ENCODE measurements around the gene LSP1.

LSP1 gene

DNA sequence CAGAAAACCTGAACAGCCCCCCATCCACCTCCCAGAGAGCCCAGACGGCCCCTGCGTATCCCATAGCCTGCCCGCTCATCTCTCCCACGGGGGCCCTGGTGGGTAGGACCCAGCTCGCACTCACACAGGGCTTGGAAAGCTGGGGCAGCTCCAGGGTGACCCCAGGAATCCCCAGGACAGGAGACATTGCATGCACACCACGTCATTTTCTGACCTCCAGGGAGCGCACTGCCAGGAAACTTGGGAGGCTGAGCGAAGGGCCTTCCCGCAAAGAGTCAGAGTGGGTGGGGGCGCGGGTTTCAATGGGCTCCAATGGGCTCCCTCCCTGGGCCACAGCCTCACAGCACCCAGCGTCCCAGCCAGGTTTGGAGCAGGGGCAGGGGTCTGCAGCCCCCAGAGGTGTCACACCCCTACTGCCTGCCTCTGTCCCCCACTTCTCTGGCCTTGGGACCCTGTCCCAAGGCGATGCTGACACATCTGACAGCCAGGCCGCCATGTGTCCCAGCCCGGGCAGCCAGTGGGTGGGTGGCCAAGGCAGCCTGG, 26.3 kb upstream of the LSP1 start:
- no peaks in the 10 kb centered on the region for H3K36me3 ChIP-seq (ENCODE audit: control insufficient read depth, insufficient read depth, low read length)
- no peak overlapping the region for H2AK5ac ChIP-seq (ENCODE audit: low read length)
- no peaks in the 10 kb centered on the region for H3K27me3 ChIP-seq (ENCODE audit: insufficient read depth, low read length, poor library complexity)
- H3K23ac ChIP-seq (ENCODE audit: low read length) = no peak overlapping the region
- H2BK15ac ChIP-seq (replicated peaks; ENCODE audit: low read depth) = no peak overlapping the region
- WGBS (ENCODE audit: extremely low coverage, insufficient coverage, low lambda C conversion rate) = no CpG with 5 or more reads among the region's 15 CpGs
- H3K4me2 ChIP-seq (ENCODE audit: low read length) = no peak overlapping the region
- H2BK120ac ChIP-seq (ENCODE audit: low read depth, low read length) = no peak overlapping the region
- no peak overlapping the region for H3K56ac ChIP-seq (ENCODE audit: low read length)
- no peaks in the 10 kb centered on the region for H3K79me2 ChIP-seq (ENCODE audit: control insufficient read depth, insufficient read depth, low read length)
- H3K4me3 ChIP-seq (ENCODE audit: low read length) = no peak overlapping the region
- no peak overlapping the region for H4K5ac ChIP-seq (ENCODE audit: low read length)
- no peak overlapping the region for H4K8ac ChIP-seq (ENCODE audit: low read depth, low read length)
- no peaks in the 10 kb centered on the region for H3K79me1 ChIP-seq (ENCODE audit: low read length)
- H3K4me1 ChIP-seq (ENCODE audit: control insufficient read depth, low read depth, low read length) = no peaks in the 10 kb centered on the region
- peak; percentile 35 for DNase-seq
- H3K27ac ChIP-seq (ENCODE audit: low read depth, low read length) = no peak overlapping the region
- no peak overlapping the region for H3K9ac ChIP-seq (ENCODE audit: low read length)
- H2BK5ac ChIP-seq (ENCODE audit: low read length) = no peak overlapping the region
- no peak overlapping the region for H3K4ac ChIP-seq (ENCODE audit: low read depth, low read length)
- H3K18ac ChIP-seq (ENCODE audit: low read length) = no peak overlapping the region

GRCh38 chr11:1827095-1827813, 25.6 kb upstream of the LSP1 start:
- Histone ChIP-seq H3K4me3 (ENCODE audit: low read length) (no peak overlapping the region), H4K8ac (ENCODE audit: low read depth, low read length) (no peak overlapping the region), H2AK5ac (ENCODE audit: low read length) (no peak overlapping the region), H3K4me1 (ENCODE audit: control insufficient read depth, low read depth, low read length) (no peaks in the 10 kb centered on the region), H2BK5ac (ENCODE audit: low read length) (no peak overlapping the region), H2BK15ac (replicated peaks; ENCODE audit: low read depth) (no peak overlapping the region), H3K23ac (ENCODE audit: low read length) (no peak overlapping the region), H2BK120ac (ENCODE audit: low read depth, low read length) (no peak overlapping the region), H3K79me1 (ENCODE audit: low read length) (no peaks in the 10 kb centered on the region), H3K4me2 (ENCODE audit: low read length) (no peak overlapping the region), H3K9ac (ENCODE audit: low read length) (no peak overlapping the region), H3K27me3 (ENCODE audit: insufficient read depth, low read length, poor library complexity) (no peaks in the 10 kb centered on the region), H3K36me3 (ENCODE audit: control insufficient read depth, insufficient read depth, low read length) (no peaks in the 10 kb centered on the region), H3K56ac (ENCODE audit: low read length) (no peak overlapping the region), H3K27ac (ENCODE audit: low read depth, low read length) (no peak overlapping the region), H4K5ac (ENCODE audit: low read length) (no peak overlapping the region), H3K4ac (ENCODE audit: low read depth, low read length) (no peak overlapping the region), H3K79me2 (ENCODE audit: control insufficient read depth, insufficient read depth, low read length) (no peaks in the 10 kb centered on the region), H3K18ac (ENCODE audit: low read length) (no peak overlapping the region)
- WGBS (ENCODE audit: extremely low coverage, insufficient coverage, low lambda C conversion rate) = no CpG with 5 or more reads among the region's 27 CpGs
- DNase-seq = no peak

GRCh38 chr11:1827931-1828330, 25.0 kb upstream of the LSP1 start:
- DNase-seq = no peak
- Histone ChIP-seq H3K79me1 (ENCODE audit: low read length) (no peaks in the 10 kb centered on the region), H3K18ac (ENCODE audit: low read length) (no peak overlapping the region), H2BK15ac (replicated peaks; ENCODE audit: low read depth) (no peak overlapping the region), H4K8ac (ENCODE audit: low read depth, low read length) (no peak overlapping the region), H3K23ac (ENCODE audit: low read length) (no peak overlapping the region), H3K9ac (ENCODE audit: low read length) (no peak overlapping the region), H2BK5ac (ENCODE audit: low read length) (no peak overlapping the region), H3K79me2 (ENCODE audit: control insufficient read depth, insufficient read depth, low read length) (no peaks in the 10 kb centered on the region), H3K4me3 (ENCODE audit: low read length) (no peak overlapping the region), H3K4me1 (ENCODE audit: control insufficient read depth, low read depth, low read length) (no peaks in the 10 kb centered on the region), H3K27ac (ENCODE audit: low read depth, low read length) (no peak overlapping the region), H3K4me2 (ENCODE audit: low read length) (no peak overlapping the region), H3K56ac (ENCODE audit: low read length) (no peak overlapping the region), H2AK5ac (ENCODE audit: low read length) (no peak overlapping the region), H4K5ac (ENCODE audit: low read length) (no peak overlapping the region), H3K27me3 (ENCODE audit: insufficient read depth, low read length, poor library complexity) (no peaks in the 10 kb centered on the region), H3K36me3 (ENCODE audit: control insufficient read depth, insufficient read depth, low read length) (no peaks in the 10 kb centered on the region), H3K4ac (ENCODE audit: low read depth, low read length) (no peak overlapping the region), H2BK120ac (ENCODE audit: low read depth, low read length) (no peak overlapping the region)
- WGBS (ENCODE audit: extremely low coverage, insufficient coverage, low lambda C conversion rate) = no CpG with 5 or more reads among the region's 19 CpGs

DNA sequence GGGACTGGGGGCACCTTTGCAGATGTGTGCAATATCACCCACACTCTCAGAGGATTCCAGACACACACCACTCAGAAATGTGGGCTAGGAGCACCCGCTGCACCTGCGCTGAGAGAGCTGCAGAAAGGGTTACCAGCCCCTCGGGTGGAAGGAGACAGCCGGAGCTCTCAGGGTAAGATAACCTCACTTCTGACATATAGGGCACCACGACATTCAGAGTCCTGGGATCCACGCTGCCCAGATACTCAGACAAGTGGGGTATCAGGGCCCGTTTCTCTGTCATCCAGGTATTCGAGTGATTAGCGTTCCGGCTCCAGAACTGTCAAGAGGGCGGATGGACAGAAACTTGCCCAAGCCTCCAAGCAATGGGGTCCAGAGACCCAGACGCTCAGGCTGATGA, 24.3 kb upstream of the LSP1 start:
- H3K79me1 ChIP-seq (ENCODE audit: low read length) = no peaks in the 10 kb centered on the region
- no peak overlapping the region for H4K8ac ChIP-seq (ENCODE audit: low read depth, low read length)
- H3K56ac ChIP-seq (ENCODE audit: low read length) = no peak overlapping the region
- no peak overlapping the region for H3K27ac ChIP-seq (ENCODE audit: low read depth, low read length)
- no peak overlapping the region for H3K23ac ChIP-seq (ENCODE audit: low read length)
- no peaks in the 10 kb centered on the region for H3K27me3 ChIP-seq (ENCODE audit: insufficient read depth, low read length, poor library complexity)
- H2BK5ac ChIP-seq (ENCODE audit: low read length) = no peak overlapping the region
- H3K9ac ChIP-seq (ENCODE audit: low read length) = no peak overlapping the region
- H3K4me3 ChIP-seq (ENCODE audit: low read length) = no peak overlapping the region
- H2AK5ac ChIP-seq (ENCODE audit: low read length) = no peak overlapping the region
- H2BK15ac ChIP-seq (replicated peaks; ENCODE audit: low read depth) = no peak overlapping the region
- H3K18ac ChIP-seq (ENCODE audit: low read length) = no peak overlapping the region
- no peaks in the 10 kb centered on the region for H3K36me3 ChIP-seq (ENCODE audit: control insufficient read depth, insufficient read depth, low read length)
- H3K4me1 ChIP-seq (ENCODE audit: control insufficient read depth, low read depth, low read length) = no peaks in the 10 kb centered on the region
- H3K4ac ChIP-seq (ENCODE audit: low read depth, low read length) = no peak overlapping the region
- no peak for DNase-seq
- H2BK120ac ChIP-seq (ENCODE audit: low read depth, low read length) = no peak overlapping the region
- WGBS (ENCODE audit: extremely low coverage, insufficient coverage, low lambda C conversion rate) = no CpG with 5 or more reads among the region's 12 CpGs
- no peak overlapping the region for H3K4me2 ChIP-seq (ENCODE audit: low read length)
- no peak overlapping the region for H4K5ac ChIP-seq (ENCODE audit: low read length)
- no peaks in the 10 kb centered on the region for H3K79me2 ChIP-seq (ENCODE audit: control insufficient read depth, insufficient read depth, low read length)

GRCh38 chr11:1829039-1829820, 23.7 kb upstream of the LSP1 start:
- no peak overlapping the region for H3K4me3 ChIP-seq (ENCODE audit: low read length)
- H3K4me2 ChIP-seq (ENCODE audit: low read length) = no peak overlapping the region
- DNase-seq = no peak
- no CpG with 5 or more reads among the region's 11 CpGs for WGBS (ENCODE audit: extremely low coverage, insufficient coverage, low lambda C conversion rate)
- H2AK5ac ChIP-seq (ENCODE audit: low read length) = no peak overlapping the region
- no peaks in the 10 kb centered on the region for H3K4me1 ChIP-seq (ENCODE audit: control insufficient read depth, low read depth, low read length)
- no peak overlapping the region for H2BK5ac ChIP-seq (ENCODE audit: low read length)
- H4K8ac ChIP-seq (ENCODE audit: low read depth, low read length) = no peak overlapping the region
- no peaks in the 10 kb centered on the region for H3K79me1 ChIP-seq (ENCODE audit: low read length)
- no peak overlapping the region for H3K9ac ChIP-seq (ENCODE audit: low read length)
- no peak overlapping the region for H2BK120ac ChIP-seq (ENCODE audit: low read depth, low read length)
- no peak overlapping the region for H3K23ac ChIP-seq (ENCODE audit: low read length)
- no peak overlapping the region for H4K5ac ChIP-seq (ENCODE audit: low read length)
- H3K27ac ChIP-seq (ENCODE audit: low read depth, low read length) = no peak overlapping the region
- H3K4ac ChIP-seq (ENCODE audit: low read depth, low read length) = no peak overlapping the region
- H3K18ac ChIP-seq (ENCODE audit: low read length) = no peak overlapping the region
- H3K56ac ChIP-seq (ENCODE audit: low read length) = no peak overlapping the region
- H3K79me2 ChIP-seq (ENCODE audit: control insufficient read depth, insufficient read depth, low read length) = no peaks in the 10 kb centered on the region
- no peaks in the 10 kb centered on the region for H3K36me3 ChIP-seq (ENCODE audit: control insufficient read depth, insufficient read depth, low read length)
- H2BK15ac ChIP-seq (replicated peaks; ENCODE audit: low read depth) = no peak overlapping the region
- H3K27me3 ChIP-seq (ENCODE audit: insufficient read depth, low read length, poor library complexity) = no peaks in the 10 kb centered on the region

Measured in mesendoderm (in vitro differentiated cells).